Choroid plexus epithelial cell (primary cell): ENCODE data around the gene FUOM.

ENCODE experiments used
- DNase-seq: peaks from one replicate; pipeline ENCODE4 v3.0.0-alpha.2; 2010; ENCODE audit warnings: low read depth
- H3K4me3 ChIP-seq: 2 replicates; pipeline ENCODE4 v1.5.1; 2011; ENCODE audit warnings: low read depth, mild to moderate bottlenecking, control low read depth, low read length, moderate library complexity
- TF ChIP-seq, protein P1 (sequence below): conservative IDR thresholded peaks from 2 replicates; pipeline ENCODE4 v1.5.1; 2011; ENCODE audit warnings: low read depth, mild to moderate bottlenecking, control low read depth, inconsistent platforms, low read length, moderate library complexity

FUOM gene

DNA sequence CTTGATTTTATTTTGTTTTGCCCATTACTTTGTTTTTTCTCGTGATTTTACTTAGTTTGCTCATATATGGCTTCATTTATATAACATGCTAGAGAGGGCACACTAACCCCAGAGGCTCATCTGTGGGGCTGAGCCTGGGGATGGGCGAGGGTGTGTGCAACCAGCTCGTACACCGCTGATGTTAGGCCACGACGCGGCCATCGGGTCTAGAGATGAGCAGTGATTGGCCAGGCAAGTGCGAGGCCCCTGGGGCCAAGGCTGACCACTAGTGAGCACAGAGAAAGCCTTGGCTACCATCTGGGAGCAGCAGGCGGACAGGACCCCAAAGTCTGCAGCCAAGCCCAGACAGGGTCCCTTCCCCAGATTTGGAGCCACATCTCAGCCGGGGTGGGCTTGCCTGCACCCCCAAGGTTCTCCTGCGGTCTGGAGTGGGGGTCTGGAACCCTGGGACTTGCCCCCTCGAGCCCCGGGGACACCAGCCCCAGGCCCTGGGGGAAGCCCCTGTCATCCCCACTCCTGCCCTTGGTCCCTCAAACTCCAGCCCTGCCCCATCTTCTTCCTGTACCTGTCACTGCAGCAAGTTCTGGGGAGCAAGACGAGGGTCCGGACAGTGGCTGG, 3.7 kb downstream of the FUOM start:
- H3K4me3 ChIP-seq: no peak overlapping the region
- DNase-seq: no peak
- TF ChIP-seq, protein P1, sequence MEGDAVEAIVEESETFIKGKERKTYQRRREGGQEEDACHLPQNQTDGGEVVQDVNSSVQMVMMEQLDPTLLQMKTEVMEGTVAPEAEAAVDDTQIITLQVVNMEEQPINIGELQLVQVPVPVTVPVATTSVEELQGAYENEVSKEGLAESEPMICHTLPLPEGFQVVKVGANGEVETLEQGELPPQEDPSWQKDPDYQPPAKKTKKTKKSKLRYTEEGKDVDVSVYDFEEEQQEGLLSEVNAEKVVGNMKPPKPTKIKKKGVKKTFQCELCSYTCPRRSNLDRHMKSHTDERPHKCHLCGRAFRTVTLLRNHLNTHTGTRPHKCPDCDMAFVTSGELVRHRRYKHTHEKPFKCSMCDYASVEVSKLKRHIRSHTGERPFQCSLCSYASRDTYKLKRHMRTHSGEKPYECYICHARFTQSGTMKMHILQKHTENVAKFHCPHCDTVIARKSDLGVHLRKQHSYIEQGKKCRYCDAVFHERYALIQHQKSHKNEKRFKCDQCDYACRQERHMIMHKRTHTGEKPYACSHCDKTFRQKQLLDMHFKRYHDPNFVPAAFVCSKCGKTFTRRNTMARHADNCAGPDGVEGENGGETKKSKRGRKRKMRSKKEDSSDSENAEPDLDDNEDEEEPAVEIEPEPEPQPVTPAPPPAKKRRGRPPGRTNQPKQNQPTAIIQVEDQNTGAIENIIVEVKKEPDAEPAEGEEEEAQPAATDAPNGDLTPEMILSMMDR: no peak

DNA sequence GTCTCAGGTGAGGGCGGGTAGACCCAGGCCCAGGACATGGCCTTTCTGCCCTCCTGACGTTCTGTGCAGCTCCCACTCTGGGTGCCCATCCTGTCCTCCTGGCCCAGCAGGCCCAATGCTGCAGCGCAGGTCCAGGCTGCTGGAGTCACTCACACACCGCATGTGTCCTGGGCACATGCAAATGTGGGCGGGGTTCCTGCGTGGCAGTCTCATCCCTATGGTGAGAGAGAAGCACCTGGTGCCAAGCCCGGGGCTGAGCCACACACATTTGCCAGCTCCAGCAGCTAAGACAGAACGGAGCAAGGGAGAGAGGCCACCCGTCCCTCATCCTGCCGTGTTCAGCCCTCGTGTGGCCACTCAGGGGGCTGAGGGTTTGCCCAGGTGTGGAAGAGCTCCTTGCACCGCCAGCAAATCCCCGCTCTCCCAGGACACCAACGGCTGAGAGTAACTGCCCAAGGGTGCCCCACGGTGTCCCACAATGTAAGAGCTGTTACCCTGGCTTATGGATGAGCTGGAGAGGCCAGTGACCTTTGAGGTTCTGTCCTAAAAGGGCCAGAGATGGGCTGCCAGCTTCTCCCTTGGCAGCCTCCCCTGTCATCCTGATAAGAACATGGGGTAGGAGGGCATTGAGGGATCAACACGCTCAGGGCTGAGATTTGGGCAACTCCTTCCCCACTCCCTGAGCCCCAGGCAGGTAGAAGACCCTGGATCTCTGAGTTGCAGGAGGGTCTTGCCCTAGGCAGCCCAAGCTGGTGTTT, 4.4 kb downstream of the FUOM start:
- DNase-seq: no peak
- TF ChIP-seq, protein P1: no peak
- H3K4me3 ChIP-seq: no peak overlapping the region

DNA sequence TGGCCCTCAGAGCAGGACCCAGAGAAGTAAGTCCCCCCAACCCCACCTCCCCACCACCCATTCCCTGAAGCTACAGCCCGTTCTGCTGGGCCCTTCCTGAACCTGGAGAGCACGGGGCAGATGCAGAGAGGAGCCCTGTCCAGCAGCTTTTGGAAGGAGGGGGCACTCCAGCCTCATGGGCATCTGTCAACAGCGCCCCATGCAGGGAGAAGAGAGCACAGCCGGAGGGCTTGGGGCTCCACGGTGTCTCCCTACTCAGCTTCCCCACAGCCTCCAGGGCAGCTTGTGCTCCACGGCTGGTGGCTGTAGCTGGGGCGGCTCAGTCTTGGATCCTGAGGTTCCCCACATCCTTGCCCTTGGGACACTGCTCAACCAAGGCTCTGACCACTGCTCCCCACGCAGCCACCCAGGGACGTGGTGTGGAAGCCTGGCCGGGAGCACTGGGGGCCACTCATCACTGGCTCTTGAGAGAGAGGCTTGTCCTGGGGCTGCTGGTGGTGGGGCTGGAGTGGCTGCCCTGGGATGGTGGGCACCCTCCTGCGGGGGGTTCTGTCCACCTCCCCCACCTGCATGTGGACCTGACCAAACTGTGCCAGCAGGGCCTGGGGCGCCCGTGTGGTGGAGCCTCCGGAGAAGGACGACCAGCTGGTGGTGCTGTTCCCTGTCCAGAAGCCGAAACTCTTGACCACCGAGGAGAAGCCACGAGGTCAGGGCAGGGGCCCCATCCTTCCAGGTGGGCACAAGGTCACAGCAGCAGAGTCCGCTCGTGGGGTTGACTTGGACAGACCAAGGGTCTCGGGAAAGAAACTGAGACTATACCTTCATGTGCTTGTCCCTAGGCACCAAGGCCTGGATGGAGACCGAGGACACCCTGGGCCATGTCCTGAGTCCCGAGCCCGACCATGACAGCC, 6.2 kb downstream of the FUOM start:
- DNase-seq: no peak
- TF ChIP-seq, protein P1: no peak
- H3K4me3 ChIP-seq: no peak overlapping the region

DNA sequence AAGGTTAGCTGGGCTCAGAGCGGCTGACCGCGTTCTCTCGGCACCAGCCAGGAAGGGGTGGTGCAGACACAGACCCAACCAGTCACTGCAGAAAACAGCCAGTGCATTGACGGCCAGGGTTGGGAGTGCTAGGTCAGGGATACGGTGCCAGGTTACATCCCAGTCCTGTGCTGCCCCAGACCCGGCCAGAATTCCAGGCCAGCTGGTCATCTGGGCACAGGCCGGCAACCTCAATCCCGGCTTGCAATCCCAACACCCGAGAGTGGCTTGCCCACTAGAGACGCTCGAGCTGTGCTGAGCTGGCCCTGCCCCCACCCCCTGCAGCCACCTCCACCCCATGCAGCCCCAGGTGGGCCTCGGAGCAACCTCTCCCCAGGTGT, 6.9 kb downstream of the FUOM start:
- no peak for DNase-seq
- no peak overlapping the region for H3K4me3 ChIP-seq
- TF ChIP-seq, protein P1: no peak

DNA sequence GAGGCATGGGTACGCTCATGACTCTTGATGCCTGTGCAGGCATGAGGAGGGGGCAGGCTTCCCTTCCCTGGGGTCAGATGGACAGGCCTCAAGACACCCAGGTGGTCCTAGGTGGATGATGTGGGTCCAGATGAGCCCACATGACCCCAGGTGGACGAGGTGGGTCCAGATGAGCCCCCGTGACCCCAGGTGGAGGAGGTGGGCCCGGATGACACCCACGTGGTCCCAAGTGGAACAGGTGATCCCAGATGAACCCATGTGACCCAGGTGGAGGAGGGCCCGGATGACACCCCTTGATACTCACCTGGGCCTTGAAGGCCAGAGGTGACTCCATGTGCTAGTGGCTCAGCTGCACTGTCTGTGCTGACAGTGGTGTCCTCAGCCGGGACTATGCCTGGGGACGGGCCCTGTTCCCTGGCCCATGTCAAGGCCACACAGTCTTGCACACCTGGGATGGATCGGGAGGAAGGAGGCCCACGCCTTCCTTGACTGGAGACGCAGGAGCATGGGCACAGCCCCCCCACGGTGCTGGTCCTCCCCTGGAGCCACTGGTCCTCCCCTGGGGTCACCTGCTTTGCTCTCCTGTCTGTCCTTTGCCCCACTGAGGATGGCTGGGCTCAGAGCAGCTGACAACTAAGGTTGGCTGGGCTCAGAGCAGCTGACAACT, 7.4 kb downstream of the FUOM start:
- DNase-seq: no peak
- no peak overlapping the region for H3K4me3 ChIP-seq
- TF ChIP-seq, protein P1: no peak

DNA sequence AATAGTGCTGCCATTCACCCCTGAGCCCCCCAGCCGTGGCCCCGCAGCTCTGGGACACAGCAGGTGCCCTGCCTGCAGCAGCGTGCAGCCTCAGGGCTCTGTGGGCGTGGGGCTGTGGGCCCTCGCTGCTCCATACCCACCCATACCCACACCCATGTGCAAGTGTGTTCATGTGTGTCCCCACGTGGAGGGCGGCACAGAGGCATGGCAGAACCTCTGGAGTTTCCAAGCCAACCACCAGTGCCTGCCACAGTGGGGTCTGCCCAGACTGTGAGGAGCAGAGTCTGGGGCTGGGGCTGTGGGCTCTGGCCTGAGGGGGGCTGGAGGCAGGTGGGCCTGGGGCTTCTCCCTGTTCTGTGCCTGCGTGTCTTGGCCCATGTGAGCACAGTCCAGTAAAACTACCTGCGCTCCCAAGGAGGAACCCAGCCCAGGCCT, 8.2 kb downstream of the FUOM start:
- no peak for DNase-seq
- H3K4me3 ChIP-seq: no peak overlapping the region
- TF ChIP-seq, protein P1: no peak
